NCI-H446 (cell line): ENCODE data around the gene DNAJB13.

Experiments
- DNase-seq, 2 experiments: peaks; one replicate each; lab custom pipeline; 2025; lab: John Stamatoyannopoulos, UW

The DNAJB13 gene

DNA sequence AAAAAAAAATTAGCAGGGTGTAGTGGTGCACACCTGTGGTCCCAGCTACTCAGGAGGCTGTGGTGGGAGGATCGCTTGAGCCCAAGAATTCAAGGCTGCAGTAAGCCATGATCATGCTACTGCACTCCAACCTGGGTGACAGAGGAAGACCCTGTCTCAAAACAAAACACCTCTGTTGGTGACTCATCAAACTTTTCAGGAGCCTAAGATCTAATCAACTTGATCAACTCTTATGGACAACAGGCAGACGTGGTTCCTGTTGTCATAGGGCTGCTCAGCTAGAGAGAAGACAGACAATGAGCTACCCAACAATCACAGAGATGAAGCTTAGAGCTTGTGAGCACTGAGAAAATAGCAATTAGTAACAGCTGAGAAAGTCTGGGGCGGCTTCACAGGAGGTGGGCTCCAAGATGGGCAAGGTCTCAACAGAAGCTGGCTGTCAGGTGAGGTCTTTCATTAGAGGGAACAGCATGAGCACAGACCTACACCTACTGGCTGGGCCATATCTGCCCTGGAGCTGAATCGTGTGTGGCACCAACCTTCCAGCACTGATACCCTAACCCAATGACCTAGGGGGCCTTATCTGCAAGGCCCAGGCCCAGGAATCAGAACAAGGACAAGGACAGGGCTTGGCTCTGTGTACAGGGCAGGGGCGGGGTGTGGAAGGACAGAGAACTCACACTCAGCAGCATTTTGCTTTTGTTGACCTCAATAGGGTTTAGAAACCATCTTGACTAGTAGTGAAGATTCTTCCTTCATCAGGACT, 65.3 kb downstream of the DNAJB13 start:
- DNase-seq: no peak

DNA sequence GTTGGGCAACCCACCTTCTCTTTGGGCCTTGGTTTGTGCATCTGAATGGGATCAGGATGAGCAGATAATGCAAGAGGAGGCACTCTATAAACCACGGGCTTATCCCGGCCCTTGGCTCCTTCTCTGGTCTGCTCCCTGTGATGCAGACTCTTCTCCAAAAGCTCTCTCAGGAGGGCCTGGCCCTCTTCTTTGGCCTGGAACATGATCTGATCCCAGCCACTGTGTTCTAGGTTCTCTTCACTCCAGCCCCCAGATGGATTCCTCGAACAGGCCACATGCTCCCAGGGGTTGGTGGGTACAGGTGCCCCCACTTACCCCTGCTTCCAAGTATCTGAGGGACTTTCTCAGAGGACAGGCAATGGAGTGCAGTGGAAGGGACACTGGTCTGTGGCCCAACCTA, 66.8 kb downstream of the DNAJB13 start:
- DNase-seq: no peak

DNA sequence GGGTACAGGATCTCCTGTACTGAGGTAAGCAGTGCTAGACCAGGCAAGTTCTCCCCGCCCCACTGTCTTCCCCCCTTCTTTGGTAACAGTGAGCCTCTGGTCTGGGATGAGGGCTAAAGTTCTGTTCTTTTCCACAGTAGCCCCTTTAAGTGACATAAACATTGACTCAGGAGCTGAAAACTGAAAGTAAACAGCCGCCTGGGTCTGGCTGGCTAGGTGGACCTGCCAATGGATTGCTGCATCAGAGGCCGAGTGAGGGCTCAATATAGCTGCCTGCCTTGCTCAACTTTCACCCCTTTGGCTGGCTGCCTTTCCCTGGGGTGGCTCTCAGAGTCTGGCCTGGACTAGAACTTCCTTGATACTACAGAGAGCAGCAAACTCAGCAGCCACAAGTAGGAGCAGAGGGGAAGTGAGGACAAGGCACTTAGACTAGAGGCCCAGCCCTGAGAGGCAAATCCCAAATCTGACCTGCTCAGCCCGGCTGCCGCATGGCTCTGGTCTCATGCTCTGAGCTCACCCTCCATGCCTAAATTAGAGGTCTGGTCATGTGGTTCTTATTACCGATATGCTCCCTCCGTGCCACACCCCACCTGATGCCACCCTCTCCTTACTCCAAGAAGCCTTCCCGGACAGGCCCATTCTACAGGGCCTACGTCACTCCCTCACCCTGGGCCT, 67.6 kb downstream of the DNAJB13 start:
- DNase-seq: no peak

DNA sequence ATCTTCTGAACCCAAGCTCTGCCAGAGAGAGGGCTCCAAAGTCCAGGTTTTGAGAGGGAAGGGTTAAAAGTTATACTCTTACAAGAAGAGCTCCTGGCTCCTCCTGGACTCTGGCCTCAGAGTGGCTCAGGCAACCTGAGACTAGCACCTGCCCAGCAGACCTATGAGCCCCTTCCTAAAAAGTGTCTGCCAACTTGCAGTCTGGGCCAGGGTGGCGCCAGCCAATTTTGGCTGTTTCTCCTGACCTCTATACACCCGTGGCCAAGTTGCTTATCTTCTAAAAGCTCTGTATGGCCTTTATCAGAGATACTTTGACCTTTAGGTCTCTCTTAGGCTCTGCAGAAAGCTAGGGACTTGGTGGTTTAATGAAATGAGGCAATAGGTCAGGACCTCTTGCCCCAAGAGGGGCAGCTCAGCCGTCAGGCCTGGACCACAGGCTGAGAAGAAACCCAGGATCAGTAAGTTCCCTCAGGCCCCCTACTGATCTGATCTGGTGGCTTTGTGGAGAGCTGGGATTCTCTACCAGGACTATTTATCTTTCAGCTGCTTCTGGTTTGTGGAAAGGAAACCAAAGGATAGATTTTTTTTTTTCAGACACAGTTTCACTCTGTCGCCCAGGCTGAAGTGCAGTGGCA, 68.4 kb downstream of the DNAJB13 start:
- DNase-seq: no peak

DNA sequence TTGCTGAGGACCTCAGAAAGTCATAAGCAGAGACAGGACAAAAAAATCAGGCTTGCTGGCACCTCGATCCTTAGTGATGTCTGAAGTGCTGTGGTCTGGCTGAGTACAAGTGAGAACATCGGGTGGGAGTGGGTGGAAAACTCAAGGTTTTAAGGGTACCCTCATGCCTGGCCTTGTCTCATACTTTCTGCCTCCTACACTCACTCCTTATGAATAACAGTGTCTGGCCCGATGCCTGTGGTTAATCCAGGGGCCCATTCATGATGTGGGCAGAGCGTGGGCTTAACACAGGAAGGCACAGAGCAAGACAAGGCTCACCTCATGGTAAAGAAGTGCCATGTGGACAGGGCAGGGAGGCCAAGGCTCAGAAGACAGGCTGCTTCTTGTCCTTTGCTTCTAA, 69.0 kb downstream of the DNAJB13 start:
- no peak for DNase-seq
